ENCODE results near the gene RIN1. TPM values are rescaled to one million over a fixed set of nuclear protein-coding genes. Genes with fewer than 3 reads are reported as not detected.
"Not testable (repeated sequence)": the region's sequence is repeated elsewhere in the genome, so short reads cannot be mapped to it uniquely, and the experiment has no call there.

Gene RIN1
- total RNA-seq, 1 donor from 2014 or later, result 8.2 TPM

GRCh38 chr11:66311965-66312548 is 24.2 kb downstream of the RIN1 start:
- peak overlapping the region; percentile 59 for H3K4me3 ChIP-seq
- H3K9me3 ChIP-seq, result no peaks in the 10 kb centered on the region
- TF ChIP-seq, protein P1, sequence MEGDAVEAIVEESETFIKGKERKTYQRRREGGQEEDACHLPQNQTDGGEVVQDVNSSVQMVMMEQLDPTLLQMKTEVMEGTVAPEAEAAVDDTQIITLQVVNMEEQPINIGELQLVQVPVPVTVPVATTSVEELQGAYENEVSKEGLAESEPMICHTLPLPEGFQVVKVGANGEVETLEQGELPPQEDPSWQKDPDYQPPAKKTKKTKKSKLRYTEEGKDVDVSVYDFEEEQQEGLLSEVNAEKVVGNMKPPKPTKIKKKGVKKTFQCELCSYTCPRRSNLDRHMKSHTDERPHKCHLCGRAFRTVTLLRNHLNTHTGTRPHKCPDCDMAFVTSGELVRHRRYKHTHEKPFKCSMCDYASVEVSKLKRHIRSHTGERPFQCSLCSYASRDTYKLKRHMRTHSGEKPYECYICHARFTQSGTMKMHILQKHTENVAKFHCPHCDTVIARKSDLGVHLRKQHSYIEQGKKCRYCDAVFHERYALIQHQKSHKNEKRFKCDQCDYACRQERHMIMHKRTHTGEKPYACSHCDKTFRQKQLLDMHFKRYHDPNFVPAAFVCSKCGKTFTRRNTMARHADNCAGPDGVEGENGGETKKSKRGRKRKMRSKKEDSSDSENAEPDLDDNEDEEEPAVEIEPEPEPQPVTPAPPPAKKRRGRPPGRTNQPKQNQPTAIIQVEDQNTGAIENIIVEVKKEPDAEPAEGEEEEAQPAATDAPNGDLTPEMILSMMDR (IDR thresholded peaks at IDR 0.05), result peak; percentile 90
- peaks cover 5% of the 10 kb centered on the region for H3K27me3 ChIP-seq (ENCODE audit: low read depth)
- H3K4me1 ChIP-seq, result peaks cover 22% of the 10 kb centered on the region
- intact Hi-C loops (cut with DNase I), result no loop called here
- peak; percentile 96 for DNase-seq
- ATAC-seq, result peak; percentile 87 to 89
- H3K27ac ChIP-seq, result peak overlapping the region; percentile 81
- H3K36me3 ChIP-seq, result no peaks in the 10 kb centered on the region

GRCh38 chr11:66311470-66311964 is 24.7 kb downstream of the RIN1 start:
- Histone ChIP-seq H3K27ac (peak overlapping the region; percentile 81), H3K36me3 (no peaks in the 10 kb centered on the region), H3K9me3 (no peaks in the 10 kb centered on the region), H3K4me1 (peaks cover 17% of the 10 kb centered on the region), H3K4me3 (peak overlapping the region; percentile 59), H3K27me3 (ENCODE audit: low read depth) (peaks cover 5% of the 10 kb centered on the region)
- ATAC-seq, result no peak
- intact Hi-C loops (cut with DNase I), result no loop called here
- TF ChIP-seq, protein P1 (IDR thresholded peaks at IDR 0.05), result no peak
- DNase-seq, result no peak

DNA sequence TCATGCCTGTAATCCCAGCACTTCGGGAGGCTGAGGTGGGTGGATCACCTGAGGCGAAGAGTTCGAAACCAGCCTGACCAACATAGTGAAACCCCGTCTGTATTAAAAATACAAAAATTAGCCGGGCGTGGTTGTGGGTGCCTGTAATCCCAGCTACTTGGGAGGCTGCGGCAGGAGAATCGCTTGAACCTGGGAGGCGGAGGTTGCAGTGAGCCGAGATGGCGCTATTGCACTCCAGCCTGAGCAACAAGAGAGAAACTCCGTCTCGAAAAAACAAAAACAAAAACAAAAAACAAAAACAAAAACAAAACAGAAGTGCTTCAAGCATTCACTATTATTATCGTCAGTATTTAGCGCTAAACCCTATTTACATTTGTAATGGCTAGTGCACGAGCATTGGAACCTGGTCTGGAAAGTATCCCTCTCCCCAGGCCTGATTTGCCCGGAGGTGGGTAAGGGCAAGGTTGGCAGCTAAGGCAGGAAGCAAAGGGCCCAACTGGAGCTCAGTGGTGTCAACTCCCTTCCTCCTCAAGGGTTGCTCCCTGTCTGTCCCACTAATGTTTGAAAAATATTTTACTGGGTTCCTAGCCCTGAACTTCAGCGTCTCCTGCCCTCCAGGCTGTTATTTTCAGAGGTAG is 25.3 kb downstream of the RIN1 start:
- H3K4me3 ChIP-seq; intact Hi-C loops (cut with DNase I); ATAC-seq: not testable (repeated sequence)

DNA sequence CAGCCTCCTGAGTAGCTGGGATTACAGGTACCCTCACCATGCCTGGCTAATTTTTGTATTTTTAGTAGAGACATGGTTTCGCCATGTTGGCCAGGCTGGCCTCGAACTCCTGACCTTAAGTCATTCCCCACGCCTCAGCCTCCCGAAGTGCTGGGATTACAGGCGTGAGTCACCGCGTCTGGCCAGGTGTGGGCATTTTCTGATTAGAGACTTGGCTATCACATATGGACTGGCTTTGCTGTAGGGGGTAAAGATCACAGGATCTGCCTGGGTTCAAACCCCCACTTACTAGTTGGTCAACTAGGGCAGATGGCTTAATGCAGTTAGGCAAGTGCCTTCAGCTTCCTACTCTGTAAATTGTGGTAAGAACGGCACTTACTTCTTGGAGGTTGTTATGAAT is 25.9 kb downstream of the RIN1 start:
- no peaks in the 10 kb centered on the region for H3K36me3 ChIP-seq
- intact Hi-C loops (cut with DNase I), result no loop called here
- TF ChIP-seq, protein P1 (IDR thresholded peaks at IDR 0.05), result no peak
- no peaks in the 10 kb centered on the region for H3K9me3 ChIP-seq
- no peak for DNase-seq
- H3K4me3 ChIP-seq, result no peak overlapping the region
- H3K27ac ChIP-seq, result no peak overlapping the region
- ATAC-seq, result no peak
- H3K4me1 ChIP-seq, result peaks cover 10% of the 10 kb centered on the region
- H3K27me3 ChIP-seq (ENCODE audit: low read depth), result no peaks in the 10 kb centered on the region

More for the DNA sequence above, 25.3 kb downstream of the RIN1 start:
- H3K4me1 ChIP-seq, result peaks cover 12% of the 10 kb centered on the region
- DNase-seq; H3K36me3 ChIP-seq; H3K27ac ChIP-seq; H3K9me3 ChIP-seq; H3K27me3 ChIP-seq (ENCODE audit: low read depth): not testable (repeated sequence)

DNA sequence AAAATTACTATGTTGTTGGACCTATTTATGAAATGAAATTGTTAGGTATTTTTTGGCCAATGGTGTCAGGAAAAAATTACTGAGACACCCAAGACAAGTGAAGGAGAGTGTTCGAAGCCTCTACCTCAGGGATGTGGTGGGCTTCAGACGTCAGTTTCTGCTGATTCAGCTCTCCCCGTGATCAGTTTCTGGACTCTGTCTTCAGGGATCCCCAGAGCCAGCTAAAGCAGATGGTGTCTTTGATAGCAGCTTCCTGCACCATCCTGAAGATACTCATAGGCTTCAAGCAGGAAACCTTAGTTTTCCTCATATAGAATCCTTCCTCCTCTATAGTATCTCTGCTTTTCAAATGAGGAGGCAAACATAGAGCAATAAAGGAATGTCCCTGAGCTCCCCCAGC is 26.8 kb downstream of the RIN1 start:
- no peaks in the 10 kb centered on the region for H3K27me3 ChIP-seq (ENCODE audit: low read depth)
- TF ChIP-seq, protein P1 (IDR thresholded peaks at IDR 0.05), result no peak
- H3K27ac ChIP-seq, result no peak overlapping the region
- intact Hi-C loops (cut with DNase I), result no loop called here
- no peaks in the 10 kb centered on the region for H3K36me3 ChIP-seq
- H3K4me3 ChIP-seq, result no peak overlapping the region
- peaks cover 10% of the 10 kb centered on the region for H3K4me1 ChIP-seq
- no peaks in the 10 kb centered on the region for H3K9me3 ChIP-seq
- DNase-seq (no peak), ATAC-seq (no peak)

DNA sequence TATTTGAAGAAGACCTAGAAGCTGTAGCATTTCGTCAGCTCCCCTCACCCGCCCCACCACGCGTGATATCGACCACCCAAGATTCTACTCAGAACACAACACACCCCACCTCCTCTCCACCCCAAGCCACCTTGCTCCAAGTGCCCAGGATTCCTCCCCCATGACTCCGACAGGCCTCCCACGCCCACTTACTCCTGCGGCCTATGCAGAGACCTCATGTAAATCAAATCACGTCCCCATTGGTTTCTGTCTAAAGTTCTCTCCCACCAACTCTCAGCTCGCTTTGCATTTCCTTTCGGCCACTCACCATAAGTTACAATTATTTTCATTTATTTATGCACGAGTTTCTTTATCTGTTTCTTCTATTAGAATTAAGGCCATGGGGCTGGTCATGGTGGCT is 33.6 kb downstream of the RIN1 start:
- intact Hi-C loops (cut with DNase I), result no loop called here
- H3K27me3 ChIP-seq (ENCODE audit: low read depth), result no peaks in the 10 kb centered on the region
- H3K9me3 ChIP-seq, result no peaks in the 10 kb centered on the region
- ATAC-seq, result no peak
- no peak for DNase-seq
- no peak overlapping the region for H3K4me3 ChIP-seq
- H3K27ac ChIP-seq, result no peak overlapping the region
- H3K4me1 ChIP-seq, result no peaks in the 10 kb centered on the region
- TF ChIP-seq, protein P1 (IDR thresholded peaks at IDR 0.05), result no peak
- no peaks in the 10 kb centered on the region for H3K36me3 ChIP-seq

All from lower lobe of right lung (tissue), 2 donors.